Adrenal gland (tissue), 5 donors: Measurements from ENCODE around the gene PSIP1.

ENCODE experiments used
- POLR2A ChIP-seq, 2 donors: fragments of 450-650 bp; IDR thresholded peaks; one replicate each; pipeline ENCODE4 v1.6.1; 2017; ENCODE audit warnings: antibody characterized with exemption in 2 of 2, mild to moderate bottlenecking in 2 of 2, moderate library complexity in 1 of 2
- TF ChIP-seq, protein P1 (sequence below), 6 experiments: fragments of 450-650 bp in 4 of 6; fragments of 200-600 bp in 2 of 6; sonication (generic) in 1 of 6; IDR thresholded peaks; 1 replicate in 5 of 6; 2 replicates in 1 of 6; pipeline versions ENCODE4 v1.5.1 to v1.8.0; 2016 to 2021; ENCODE audit warnings: antibody characterized with exemption in 6 of 6, mild to moderate bottlenecking in 2 of 6, moderate library complexity in 1 of 6
- donor health status: DM: no; HTN: no; CAD: no.

- TF ChIP-seq, protein P1, sequence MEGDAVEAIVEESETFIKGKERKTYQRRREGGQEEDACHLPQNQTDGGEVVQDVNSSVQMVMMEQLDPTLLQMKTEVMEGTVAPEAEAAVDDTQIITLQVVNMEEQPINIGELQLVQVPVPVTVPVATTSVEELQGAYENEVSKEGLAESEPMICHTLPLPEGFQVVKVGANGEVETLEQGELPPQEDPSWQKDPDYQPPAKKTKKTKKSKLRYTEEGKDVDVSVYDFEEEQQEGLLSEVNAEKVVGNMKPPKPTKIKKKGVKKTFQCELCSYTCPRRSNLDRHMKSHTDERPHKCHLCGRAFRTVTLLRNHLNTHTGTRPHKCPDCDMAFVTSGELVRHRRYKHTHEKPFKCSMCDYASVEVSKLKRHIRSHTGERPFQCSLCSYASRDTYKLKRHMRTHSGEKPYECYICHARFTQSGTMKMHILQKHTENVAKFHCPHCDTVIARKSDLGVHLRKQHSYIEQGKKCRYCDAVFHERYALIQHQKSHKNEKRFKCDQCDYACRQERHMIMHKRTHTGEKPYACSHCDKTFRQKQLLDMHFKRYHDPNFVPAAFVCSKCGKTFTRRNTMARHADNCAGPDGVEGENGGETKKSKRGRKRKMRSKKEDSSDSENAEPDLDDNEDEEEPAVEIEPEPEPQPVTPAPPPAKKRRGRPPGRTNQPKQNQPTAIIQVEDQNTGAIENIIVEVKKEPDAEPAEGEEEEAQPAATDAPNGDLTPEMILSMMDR (IDR thresholded peaks at IDR 0.05), result no peak
- TF ChIP-seq POLR2A (IDR thresholded peaks at IDR 0.05), result no peak
Measured at GRCh38 chr9:15498246-15498995, 12.3 kb downstream of the PSIP1 start.
